Myometrial cell (primary cell): ENCODE data around the gene SAMD11. TPM values are rescaled to one million over a fixed set of nuclear protein-coding genes. Genes with fewer than 3 reads are reported as not detected.

ENCODE experiments used
- total RNA-seq: library from RNA; depleted of rRNA; stranded (reverse); fragments of >200 nt; gene quantifications from 2 replicates; pipeline ENCODE4 v1.2.3, GENCODE V29; 2015

Gene SAMD11, protein sequence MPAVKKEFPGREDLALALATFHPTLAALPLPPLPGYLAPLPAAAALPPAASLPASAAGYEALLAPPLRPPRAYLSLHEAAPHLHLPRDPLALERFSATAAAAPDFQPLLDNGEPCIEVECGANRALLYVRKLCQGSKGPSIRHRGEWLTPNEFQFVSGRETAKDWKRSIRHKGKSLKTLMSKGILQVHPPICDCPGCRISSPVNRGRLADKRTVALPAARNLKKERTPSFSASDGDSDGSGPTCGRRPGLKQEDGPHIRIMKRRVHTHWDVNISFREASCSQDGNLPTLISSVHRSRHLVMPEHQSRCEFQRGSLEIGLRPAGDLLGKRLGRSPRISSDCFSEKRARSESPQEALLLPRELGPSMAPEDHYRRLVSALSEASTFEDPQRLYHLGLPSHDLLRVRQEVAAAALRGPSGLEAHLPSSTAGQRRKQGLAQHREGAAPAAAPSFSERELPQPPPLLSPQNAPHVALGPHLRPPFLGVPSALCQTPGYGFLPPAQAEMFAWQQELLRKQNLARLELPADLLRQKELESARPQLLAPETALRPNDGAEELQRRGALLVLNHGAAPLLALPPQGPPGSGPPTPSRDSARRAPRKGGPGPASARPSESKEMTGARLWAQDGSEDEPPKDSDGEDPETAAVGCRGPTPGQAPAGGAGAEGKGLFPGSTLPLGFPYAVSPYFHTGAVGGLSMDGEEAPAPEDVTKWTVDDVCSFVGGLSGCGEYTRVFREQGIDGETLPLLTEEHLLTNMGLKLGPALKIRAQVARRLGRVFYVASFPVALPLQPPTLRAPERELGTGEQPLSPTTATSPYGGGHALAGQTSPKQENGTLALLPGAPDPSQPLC
- 3.2 and 8.2 TPM in 2 replicates for total RNA-seq

DNA sequence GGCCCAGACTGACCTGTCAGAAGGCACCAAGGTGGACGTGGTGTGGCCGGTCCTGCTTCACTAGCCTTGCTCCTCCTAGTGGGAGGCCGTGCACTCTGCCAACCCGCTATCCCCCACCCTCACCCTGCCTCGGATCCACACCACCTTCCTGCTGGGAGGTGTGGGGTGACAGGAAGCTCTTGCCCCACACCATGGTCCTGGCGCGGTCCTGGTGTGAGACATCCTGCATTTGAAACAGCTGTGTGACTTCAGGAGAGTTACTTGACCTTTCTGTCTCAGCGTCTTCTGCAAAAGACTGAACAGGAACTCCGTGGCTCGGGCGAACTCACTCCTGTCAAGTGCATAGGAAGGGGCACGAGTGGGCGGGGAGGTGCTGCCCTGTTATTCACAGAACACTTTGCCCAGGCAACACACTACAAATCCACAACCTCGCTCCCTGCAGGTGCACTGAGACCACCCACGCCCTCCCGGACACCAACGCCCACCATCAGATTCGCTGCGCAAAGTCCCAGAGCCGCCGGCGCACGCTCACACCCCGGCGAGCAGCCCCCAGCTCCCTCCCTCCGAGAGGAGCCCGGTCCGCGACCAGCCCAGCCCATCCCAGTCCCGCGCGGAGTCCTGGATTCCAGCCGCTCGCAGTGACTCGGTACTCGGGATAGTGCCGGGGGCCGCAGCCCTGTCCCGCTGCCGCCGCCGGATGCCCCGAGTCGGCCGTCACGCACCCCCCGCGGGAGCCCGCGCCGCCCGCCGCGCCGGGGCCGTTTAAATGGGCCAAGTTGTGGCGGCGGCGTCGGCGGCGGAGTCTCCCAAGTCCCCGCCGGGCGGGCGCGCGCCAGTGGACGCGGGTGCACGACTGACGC, at the start of gene SAMD11:
TSS of gene SAMD11 (plus strand) at position 793 of the 860 bp plus-strand sequence. CDS start 509 bp downstream, outside the sequence.

DNA sequence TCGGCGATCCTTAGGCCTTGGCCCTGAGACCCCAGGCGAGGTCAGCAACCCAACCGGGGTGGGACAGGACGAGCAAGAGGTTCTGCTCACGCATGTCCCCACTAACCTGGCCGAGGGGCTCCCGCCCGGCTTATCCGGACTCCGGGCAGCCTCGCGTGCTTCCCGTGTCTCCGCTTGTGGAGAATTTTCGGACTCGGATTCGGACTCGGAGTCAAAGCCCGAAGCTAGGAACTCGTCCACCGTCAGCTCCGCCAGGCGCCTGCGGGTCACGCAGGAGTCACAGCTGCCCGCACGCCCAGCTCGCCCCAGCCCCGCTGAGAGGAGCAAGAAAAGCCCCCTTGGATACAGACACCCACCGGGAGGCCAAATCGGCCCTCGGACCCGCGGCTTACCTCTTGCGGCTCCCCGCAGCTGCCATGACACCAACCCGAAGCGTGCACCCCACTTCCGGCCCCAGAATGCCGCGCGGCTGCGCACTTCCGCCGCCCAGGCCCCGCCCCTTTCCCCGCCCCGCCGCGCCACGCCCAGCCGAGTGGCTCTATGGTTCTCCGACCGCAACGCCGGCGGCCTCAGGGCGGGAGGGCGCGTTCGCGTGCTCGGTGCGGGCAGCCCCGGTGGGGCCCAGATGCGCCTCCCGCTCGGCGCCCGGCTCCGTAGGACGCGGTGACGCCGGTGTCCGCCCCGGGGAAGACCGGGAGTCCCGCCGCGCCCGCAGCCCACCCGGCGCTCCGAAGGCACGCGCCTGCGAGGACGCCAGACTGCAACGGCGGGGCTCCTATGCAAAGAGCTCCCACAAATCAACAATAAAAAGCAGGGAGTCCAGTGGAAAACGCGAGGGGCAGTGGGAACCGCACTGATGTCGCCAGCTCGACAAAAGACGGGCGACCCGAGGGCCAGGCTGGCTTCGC, 35.4 kb downstream of the SAMD11 start, which contains the start of gene NOC2L:
TSS of gene NOC2L (minus strand) at position 434 of the 908 bp plus-strand sequence. CDS start at position 418, 16 bp downstream.

DNA sequence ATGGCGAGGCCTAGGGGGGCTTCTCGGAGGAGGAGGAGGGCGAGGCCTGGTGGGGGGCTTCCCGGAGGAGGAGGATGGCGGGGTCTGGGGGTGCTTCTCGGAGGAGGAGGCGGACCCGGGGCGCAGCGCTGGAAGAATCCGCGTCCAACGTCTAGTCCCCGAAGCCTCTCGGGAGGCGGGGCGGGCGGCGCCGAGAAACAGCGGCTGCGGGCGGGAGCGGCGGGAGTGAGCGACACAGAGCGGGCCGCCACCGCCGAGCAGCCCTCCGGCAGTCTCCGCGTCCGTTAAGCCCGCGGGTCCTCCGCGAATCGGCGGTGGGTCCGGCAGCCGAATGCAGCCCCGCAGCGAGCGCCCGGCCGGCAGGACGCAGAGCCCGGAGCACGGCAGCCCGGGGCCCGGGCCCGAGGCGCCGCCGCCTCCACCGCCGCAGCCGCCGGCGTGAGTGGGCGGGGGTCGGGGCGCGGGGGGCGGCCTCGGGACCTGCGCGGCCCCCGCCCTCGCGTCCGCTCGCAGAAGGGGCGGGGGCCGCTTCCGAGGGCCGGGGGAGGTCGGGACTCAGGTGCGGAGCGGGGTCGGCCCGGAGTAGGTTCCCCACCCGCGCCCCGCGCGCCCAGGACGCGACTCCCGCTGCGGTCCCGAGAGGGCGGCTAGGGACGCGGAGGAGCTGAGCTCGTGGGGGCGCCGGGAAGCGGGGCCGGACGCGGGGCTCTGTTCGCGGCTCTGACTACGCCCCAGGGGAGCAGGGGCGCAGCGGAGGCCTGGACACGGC, 36.8 kb downstream of the SAMD11 start, which contains the start of gene KLHL17:
TSS of gene KLHL17 (plus strand) at position 222 of the 769 bp plus-strand sequence. CDS start at position 332, 110 bp downstream.

DNA sequence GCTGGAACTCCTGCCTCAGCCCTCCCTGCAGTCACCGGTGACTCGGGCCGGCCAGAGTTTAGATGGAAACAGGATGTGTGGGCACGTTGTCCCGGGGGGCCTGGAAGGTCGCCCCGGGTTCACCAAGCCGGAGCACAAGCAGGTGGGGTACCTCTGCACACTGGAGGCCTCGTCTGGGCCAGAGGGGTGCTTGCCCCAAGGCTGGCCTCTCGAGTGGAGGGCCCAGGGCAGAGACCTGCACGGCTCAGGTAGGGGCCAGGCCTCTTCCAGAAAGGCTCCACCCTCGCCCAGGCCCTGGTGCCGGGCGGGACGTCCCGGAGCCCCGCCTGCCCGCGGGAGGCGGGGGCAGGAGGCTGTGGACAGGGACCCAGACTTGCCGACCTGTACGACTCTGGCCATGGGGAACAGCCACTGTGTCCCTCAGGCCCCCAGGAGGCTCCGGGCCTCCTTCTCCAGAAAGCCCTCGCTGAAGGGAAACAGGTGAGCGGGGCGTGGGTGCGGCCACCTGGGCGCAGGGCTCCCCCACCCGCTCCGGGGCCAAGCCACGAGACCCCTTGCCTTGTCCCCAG, 42.5 kb downstream of the SAMD11 start, which contains the start of gene PLEKHN1:
TSS of gene PLEKHN1 (plus strand) at position 348 of the 569 bp plus-strand sequence. CDS start at position 398, 50 bp downstream.

DNA sequence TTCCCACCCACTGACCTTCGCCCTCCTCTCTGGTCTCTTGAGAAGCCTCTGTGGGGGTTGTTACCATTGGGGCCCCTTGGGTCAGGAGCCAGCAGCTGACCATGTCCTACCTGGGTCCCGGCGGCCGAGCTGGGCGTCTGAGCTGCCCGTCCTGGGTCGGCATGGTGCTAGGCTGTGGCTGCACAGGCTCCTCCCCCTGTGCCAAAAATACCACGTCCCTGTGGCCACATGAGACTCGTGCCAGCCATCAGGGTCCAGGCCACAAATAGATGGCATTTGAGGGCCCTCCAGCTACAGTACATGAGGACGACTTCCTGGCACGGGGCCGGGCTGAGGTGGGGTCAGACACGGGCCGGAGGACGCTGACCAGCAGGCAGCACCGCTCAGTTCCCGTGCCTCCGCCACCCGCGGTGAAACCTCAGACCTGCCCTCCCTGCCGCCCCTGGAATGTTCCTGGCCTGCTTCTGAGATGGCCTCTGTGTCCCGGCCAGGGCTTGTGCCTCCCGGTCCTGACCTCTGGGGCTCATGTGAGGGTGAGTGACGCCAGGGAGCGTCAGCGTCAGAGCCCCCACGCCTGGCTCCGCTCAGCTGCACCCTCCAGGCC, 58.3 kb downstream of the SAMD11 start, which contains the start of gene PERM1:
TSS of gene PERM1 (minus strand) at position 139 of the 604 bp plus-strand sequence. CDS start 1,064 bp downstream, outside the sequence.

Other genes with a start within 250 kb of the SAMD11 start
- gene OR4F16, start 237.3 kb upstream of the SAMD11 start, total RNA-seq: not detected in 2 replicates
- 98.6 and 102 TPM in 2 replicates for gene NOC2L, start 35.3 kb downstream of the SAMD11 start, total RNA-seq
- 3.5 and 10.5 TPM in 2 replicates for gene KLHL17, start 36.7 kb downstream of the SAMD11 start, total RNA-seq
- 0.29 and 1.8 TPM in 2 replicates for gene PLEKHN1, start 42.6 kb downstream of the SAMD11 start, total RNA-seq
- gene PERM1, start 58.2 kb downstream of the SAMD11 start, total RNA-seq: not detected in 2 replicates
- 0.35 TPM in 1 of 2 replicates, not detected in the other for gene HES4, start 76.2 kb downstream of the SAMD11 start, total RNA-seq
- gene ISG15, start 89.6 kb downstream of the SAMD11 start, total RNA-seq: 43.4 and 102 TPM in 2 replicates
- gene AGRN, start 96.2 kb downstream of the SAMD11 start, total RNA-seq: 93.2 and 102 TPM in 2 replicates
- not detected in 2 replicates for gene RNF223, start 150.4 kb downstream of the SAMD11 start, total RNA-seq
- gene C1orf159, start 192.2 kb downstream of the SAMD11 start, total RNA-seq: 14.4 and 24.2 TPM in 2 replicates
- not detected in 2 replicates for gene TTLL10, start 250.0 kb downstream of the SAMD11 start, total RNA-seq